ENCODE results near the gene PPP6R3.
"Not testable (repeated sequence)": the region's sequence is repeated elsewhere in the genome, so short reads cannot be mapped to it uniquely, and the experiment has no call there.

PPP6R3 gene

GRCh38 chr11:68460741-68461574 is at the start of gene PPP6R3:
TSS of gene PPP6R3 (plus strand) at chr11:68460752. CDS start at chr11:68537665, 76,913 bp downstream.
- no peak for DNase-seq (ENCODE audit: low read depth)

GRCh38 chr11:68411501-68411991 is 49.0 kb upstream of the PPP6R3 start:
- DNase-seq (ENCODE audit: low read depth) = no peak

GRCh38 chr11:68412593-68413475 is 47.7 kb upstream of the PPP6R3 start:
- no peak for DNase-seq (ENCODE audit: low read depth)

- DNase-seq (ENCODE audit: low read depth) = no peak
Observed at GRCh38 chr11:68413591-68413999, 47.0 kb upstream of the PPP6R3 start.

- DNase-seq (ENCODE audit: low read depth) = no peak
Observed at GRCh38 chr11:68414496-68415221, 45.9 kb upstream of the PPP6R3 start.

- no peak for DNase-seq (ENCODE audit: low read depth)
Observed at GRCh38 chr11:68416070-68416578, 44.4 kb upstream of the PPP6R3 start.

GRCh38 chr11:68418648-68419047 is 41.9 kb upstream of the PPP6R3 start:
- DNase-seq (ENCODE audit: low read depth) = no peak

- no peak for DNase-seq (ENCODE audit: low read depth)
Observed at GRCh38 chr11:68420171-68420570, 40.4 kb upstream of the PPP6R3 start.

GRCh38 chr11:68423481-68423880 is 37.1 kb upstream of the PPP6R3 start:
- no peak for DNase-seq (ENCODE audit: low read depth)

- no peak for DNase-seq (ENCODE audit: low read depth)
Observed at GRCh38 chr11:68424101-68424632, 36.4 kb upstream of the PPP6R3 start.

GRCh38 chr11:68424981-68425865 is 35.3 kb upstream of the PPP6R3 start:
- DNase-seq (ENCODE audit: low read depth) = no peak

GRCh38 chr11:68425866-68426380 is 34.6 kb upstream of the PPP6R3 start:
- DNase-seq (ENCODE audit: low read depth) = no peak

- DNase-seq (ENCODE audit: low read depth) = no peak
Observed at GRCh38 chr11:68429661-68430060, 30.9 kb upstream of the PPP6R3 start.

- no peak for DNase-seq (ENCODE audit: low read depth)
Observed at GRCh38 chr11:68430384-68430783, 30.2 kb upstream of the PPP6R3 start.

GRCh38 chr11:68430801-68431200 is 29.8 kb upstream of the PPP6R3 start:
- no peak for DNase-seq (ENCODE audit: low read depth)

GRCh38 chr11:68431984-68432645 is 28.4 kb upstream of the PPP6R3 start:
- DNase-seq (ENCODE audit: low read depth) = no peak

GRCh38 chr11:68432874-68433273 is 27.7 kb upstream of the PPP6R3 start:
- DNase-seq (ENCODE audit: low read depth) = no peak

GRCh38 chr11:68433541-68433940 is 27.0 kb upstream of the PPP6R3 start:
- DNase-seq (ENCODE audit: low read depth) = no peak

GRCh38 chr11:68434159-68434558 is 26.4 kb upstream of the PPP6R3 start:
- DNase-seq (ENCODE audit: low read depth) = not testable (repeated sequence)
